ENCODE measurements around the gene SERGEF. TPM values are rescaled to one million over a fixed set of nuclear protein-coding genes. Genes with fewer than 3 reads are reported as not detected.

The SERGEF gene
- total and polyA plus RNA-seq, 2 of the 4 experiments (the other 2 are of a cell fraction), result 12.2 to 18.1 TPM

GRCh38 chr11:17852246-17852645, 160.6 kb downstream of the SERGEF start:
- no peak overlapping the region for H2BK120ac ChIP-seq (ENCODE audit: low read depth, low read length)
- no peak overlapping the region for H2AK5ac ChIP-seq (ENCODE audit: low read depth, low read length)
- ATAC-seq (ENCODE audit: low read depth) (no peak), DNase-seq (no peak)
- no peak for TF ChIP-seq RFX5 (IDR thresholded peaks at IDR 0.05; ENCODE audit: low read depth, low read length)
- TF ChIP-seq CTCF (conservative IDR thresholded peaks at IDR 0.05; ENCODE audit: low read depth, low read length), result no peak
- TF ChIP-seq NFE2L2 (IDR thresholded peaks at IDR 0.05; ENCODE audit: low read depth, low read length), result no peak
- TF ChIP-seq RCOR1 (IDR thresholded peaks at IDR 0.05; ENCODE audit: insufficient replicate concordance, low read length), result no peak
- no peak for TF ChIP-seq CEBPB (IDR thresholded peaks at IDR 0.05; ENCODE audit: low read depth, low read length)
- no peak for TF ChIP-seq MAZ (IDR thresholded peaks at IDR 0.05; ENCODE audit: borderline replicate concordance, low read depth, low read length)
- TF ChIP-seq FOS (IDR thresholded peaks at IDR 0.05; ENCODE audit: low read depth, low read length), result no peak
- in situ Hi-C loops (cut with MboI; ENCODE audit: low sequenced_read_pairs), result no loop called here
- no peak overlapping the region for H4K91ac ChIP-seq (ENCODE audit: insufficient read depth, low read depth, low read length)
- no peak overlapping the region for H3K27ac ChIP-seq (ENCODE audit: insufficient read depth, low read length)
- no peak overlapping the region for H2BK5ac ChIP-seq (ENCODE audit: low read depth, low read length, poor library complexity, severe bottlenecking)
- H3K9me3 ChIP-seq (ENCODE audit: control insufficient read depth, insufficient read depth, low read length), result no peaks in the 10 kb centered on the region
- no peak overlapping the region for H3K14ac ChIP-seq (replicated peaks; ENCODE audit: low read depth, low read length)
- H3K4ac ChIP-seq (ENCODE audit: low read depth, low read length), result no peak overlapping the region
- H2AK9ac ChIP-seq (replicated peaks; ENCODE audit: low read depth, low read length, poor library complexity), result no peak overlapping the region
- intact Hi-C loops (cut with micrococcal nuclease), result no loop called here
- no peaks in the 10 kb centered on the region for H4K20me1 ChIP-seq (ENCODE audit: insufficient read depth, low read length)
- H4K5ac ChIP-seq (ENCODE audit: low read depth, low read length), result no peak overlapping the region
- CTCF ChIA-PET, result no interaction called here
- no peak overlapping the region for H2BK20ac ChIP-seq (ENCODE audit: low read depth, low read length)
- H3K56ac ChIP-seq (ENCODE audit: extremely low read depth, insufficient read depth, low read length), result no peak overlapping the region
- no peaks in the 10 kb centered on the region for H3K27me3 ChIP-seq (ENCODE audit: control insufficient read depth, insufficient read depth, low read length)
- H3K9me1 ChIP-seq (ENCODE audit: insufficient read depth, low read length), result no peaks in the 10 kb centered on the region
- H4K8ac ChIP-seq (ENCODE audit: low read depth in 2 of 2, low read length in 2 of 2), result no peak overlapping the region
- no peaks in the 10 kb centered on the region for H3K79me1 ChIP-seq (ENCODE audit: low read depth in 1 of 2, low read length in 2 of 2)
- peaks cover 5% of the 10 kb centered on the region; the same call in 1 of the 2 replicates for H3K4me1 ChIP-seq (ENCODE audit: control insufficient read depth, insufficient read depth, low read length)
- H2AFZ ChIP-seq (replicated peaks; ENCODE audit: low read length, poor library complexity), result no peak overlapping the region
- no peak overlapping the region for H3K4me2 ChIP-seq (ENCODE audit: low read depth, low read length)
- no TSS peak for BruUV-seq (replicated peaks)
- H3K36me3 ChIP-seq (ENCODE audit: control insufficient read depth, insufficient read depth, low read length), result no peaks in the 10 kb centered on the region
- no peak overlapping the region for H3K9ac ChIP-seq (ENCODE audit: low read depth, low read length)
- no peak overlapping the region for H2BK15ac ChIP-seq (ENCODE audit: low read depth, low read length)
- H3K23ac ChIP-seq (ENCODE audit: low read depth, low read length), result no peak overlapping the region
- dilution Hi-C loops (cut with HindIII; ENCODE audit: low sequenced_read_pairs, unreplicated experiment), result no loop called here
- no peak overlapping the region for H3K18ac ChIP-seq (ENCODE audit: low read depth, low read length)
- no CpG with 5 or more reads among the region's 1 CpG for WGBS, 2 experiments (ENCODE audit: extremely low coverage in 2 of 2, insufficient read length in 1 of 2)
- no peak overlapping the region for H3K4me3 ChIP-seq (ENCODE audit: insufficient read depth, low read depth, low read length)
- POLR2A ChIA-PET (ENCODE audit: unreplicated experiment), result no interaction called here

All from IMR-90 (cell line).